ENCODE measurements around the gene USP17L29.
"Not testable (repeated sequence)": the region's sequence is repeated elsewhere in the genome, so short reads cannot be mapped to it uniquely, and the experiment has no call there.

Gene USP17L29

GRCh38 chr4:9353338-9353737 lies at the start of gene USP17L29:
USP17L29 (plus strand) TSS chr4:9353638; CDS start chr4:9353638, 0 bp downstream.
- not testable (repeated sequence) for DNase-seq (ENCODE audit: insufficient read length, low spot score); FAIRE-seq

GRCh38 chr4:9324191-9324590 lies 29.2 kb upstream of the USP17L29 start:
- not testable (repeated sequence) for FAIRE-seq; DNase-seq (ENCODE audit: insufficient read length, low spot score)

DNA sequence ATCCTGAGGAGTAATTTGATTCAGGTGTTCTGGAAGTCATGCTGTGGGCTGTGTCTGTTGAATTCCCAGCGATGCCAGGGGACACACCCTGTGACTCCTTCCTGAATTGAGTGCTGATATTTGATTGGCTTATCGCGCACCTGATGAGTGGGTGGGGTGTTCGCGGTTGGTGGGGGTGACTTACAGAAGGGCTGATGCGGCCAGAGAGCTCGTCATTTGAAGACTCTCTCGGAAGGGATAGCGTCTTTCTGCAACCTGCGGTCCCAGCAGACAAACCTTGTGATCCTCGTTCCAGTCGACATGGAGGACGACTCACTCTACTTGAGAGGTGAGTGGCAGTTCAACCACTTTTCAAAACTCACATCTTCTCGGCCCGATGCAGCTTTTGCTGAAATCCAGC lies 28.6 kb upstream of the USP17L29 start, which contains the start of gene USP17L24:
Gene USP17L24, plus strand, starts transcription at position 301 of the 400 bp plus-strand sequence. Its CDS starts 0 bp downstream, at position 301.
- not testable (repeated sequence) for FAIRE-seq; DNase-seq (ENCODE audit: insufficient read length, low spot score)

- FAIRE-seq; DNase-seq (ENCODE audit: insufficient read length, low spot score): not testable (repeated sequence)
Observed at GRCh38 chr4:9329611-9330010, 23.8 kb upstream of the USP17L29 start, which contains the start of gene USP17L25. USP17L25 (plus strand) TSS chr4:9329911; CDS start chr4:9329911, 0 bp downstream.

GRCh38 chr4:9334358-9334757 lies 19.1 kb upstream of the USP17L29 start, which contains the start of gene USP17L26:
USP17L26 (plus strand) TSS chr4:9334658; CDS start chr4:9334658, 0 bp downstream.
- not testable (repeated sequence) for DNase-seq (ENCODE audit: insufficient read length, low spot score); FAIRE-seq

DNA sequence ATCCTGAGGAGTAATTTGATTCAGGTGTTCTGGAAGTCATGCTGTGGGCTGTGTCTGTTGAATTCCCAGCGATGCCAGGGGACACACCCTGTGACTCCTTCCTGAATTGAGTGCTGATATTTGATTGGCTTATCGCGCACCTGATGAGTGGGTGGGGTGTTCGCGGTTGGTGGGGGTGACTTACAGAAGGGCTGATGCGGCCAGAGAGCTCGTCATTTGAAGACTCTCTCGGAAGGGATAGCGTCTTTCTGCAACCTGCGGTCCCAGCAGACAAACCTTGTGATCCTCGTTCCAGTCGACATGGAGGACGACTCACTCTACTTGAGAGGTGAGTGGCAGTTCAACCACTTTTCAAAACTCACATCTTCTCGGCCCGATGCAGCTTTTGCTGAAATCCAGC lies 14.3 kb upstream of the USP17L29 start, which contains the start of gene USP17L5:
Gene USP17L5, plus strand, starts transcription at position 301 of the 400 bp plus-strand sequence. Its CDS starts 0 bp downstream, at position 301.
- FAIRE-seq; DNase-seq (ENCODE audit: insufficient read length, low spot score): not testable (repeated sequence)

- not testable (repeated sequence) for DNase-seq (ENCODE audit: insufficient read length, low spot score); FAIRE-seq
Observed at GRCh38 chr4:9343848-9344247, 9.6 kb upstream of the USP17L29 start, which contains the start of gene USP17L27. USP17L27 (plus strand) TSS chr4:9344148; CDS start chr4:9344148, 0 bp downstream.

DNA sequence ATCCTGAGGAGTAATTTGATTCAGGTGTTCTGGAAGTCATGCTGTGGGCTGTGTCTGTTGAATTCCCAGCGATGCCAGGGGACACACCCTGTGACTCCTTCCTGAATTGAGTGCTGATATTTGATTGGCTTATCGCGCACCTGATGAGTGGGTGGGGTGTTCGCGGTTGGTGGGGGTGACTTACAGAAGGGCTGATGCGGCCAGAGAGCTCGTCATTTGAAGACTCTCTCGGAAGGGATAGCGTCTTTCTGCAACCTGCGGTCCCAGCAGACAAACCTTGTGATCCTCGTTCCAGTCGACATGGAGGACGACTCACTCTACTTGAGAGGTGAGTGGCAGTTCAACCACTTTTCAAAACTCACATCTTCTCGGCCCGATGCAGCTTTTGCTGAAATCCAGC lies 4.8 kb upstream of the USP17L29 start, which contains the start of gene USP17L28:
Gene USP17L28, plus strand, starts transcription at position 301 of the 400 bp plus-strand sequence. Its CDS starts 0 bp downstream, at position 301.
- not testable (repeated sequence) for FAIRE-seq; DNase-seq (ENCODE audit: insufficient read length, low spot score)

DNA sequence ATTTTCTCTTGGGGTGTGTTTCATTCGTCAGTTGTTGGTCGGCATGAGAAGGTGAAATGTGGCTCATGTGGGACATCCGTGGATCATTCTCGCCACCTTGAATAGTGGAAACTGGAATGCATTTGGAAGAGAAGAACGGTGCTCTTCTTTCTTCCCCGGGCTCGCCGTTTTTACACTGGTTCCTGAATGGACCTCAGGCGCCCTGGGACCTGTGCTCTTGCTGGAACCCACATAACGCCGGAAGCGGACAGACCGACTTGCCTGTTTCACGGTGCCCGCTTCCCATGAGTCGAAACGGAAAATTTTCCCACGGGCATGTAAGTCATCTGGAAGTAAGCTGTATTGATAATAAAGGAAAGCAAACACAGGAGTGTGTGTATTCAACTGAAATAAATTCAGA lies 2.6 kb upstream of the USP17L29 start:
- not testable (repeated sequence) for DNase-seq (ENCODE audit: insufficient read length, low spot score); FAIRE-seq

GRCh38 chr4:9362829-9363228 lies 9.4 kb downstream of the USP17L29 start, which contains the start of gene USP17L30:
USP17L30 (plus strand) TSS chr4:9363129; CDS start chr4:9363129, 0 bp downstream.
- not testable (repeated sequence) for DNase-seq (ENCODE audit: insufficient read length, low spot score); FAIRE-seq

- FAIRE-seq; DNase-seq (ENCODE audit: insufficient read length, low spot score): not testable (repeated sequence)
Observed at GRCh38 chr4:9379881-9380280, 26.4 kb downstream of the USP17L29 start.

GRCh38 chr4:9381012-9381534 lies 27.6 kb downstream of the USP17L29 start:
- not testable (repeated sequence) for DNase-seq (ENCODE audit: insufficient read length, low spot score); FAIRE-seq

GRCh38 chr4:9384126-9384525 lies 30.7 kb downstream of the USP17L29 start:
- DNase-seq (ENCODE audit: insufficient read length, low spot score) (no peak), FAIRE-seq (no peak)
- TF ChIP-seq POLR2A (IDR thresholded peaks at IDR 0.05; ENCODE audit: low read depth, low read length): no peak

DNA sequence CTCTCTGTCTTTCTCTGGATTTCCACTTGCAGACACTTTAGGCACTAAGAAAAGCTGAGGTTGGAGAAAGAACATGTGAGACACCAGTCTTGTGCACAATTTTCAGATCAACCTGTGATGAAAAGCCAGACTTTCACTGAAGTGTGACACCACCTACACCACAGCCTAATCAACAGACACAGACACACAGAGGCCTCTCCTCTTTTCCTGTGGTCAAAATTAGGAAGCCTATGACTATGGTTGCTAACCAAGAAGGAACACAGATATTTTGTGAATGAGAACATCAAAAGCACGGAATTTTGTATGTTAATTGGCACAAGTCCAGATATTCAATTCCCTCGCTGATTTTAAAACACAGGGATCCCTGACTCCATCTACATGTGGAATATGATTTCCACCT lies 35.6 kb downstream of the USP17L29 start:
- FAIRE-seq; DNase-seq (ENCODE audit: insufficient read length, low spot score): not testable (repeated sequence)
